Lower leg skin (tissue), 4 donors: ENCODE data around the gene DNAH6. TPM values are rescaled to one million over a fixed set of nuclear protein-coding genes. Genes with fewer than 3 reads are reported as not detected.

Experiments
- DNase-seq, 2 donors: peaks; one replicate each; pipeline ENCODE4 v3.0.0-alpha.2; 2019; ENCODE audit warnings: low spot score in 2 of 2
- H3K4me3 ChIP-seq: fragments of 200-600 bp; sonication (generic); 2 replicates; pipeline ENCODE4 v1.5.1; 2017; ENCODE audit warnings: mild to moderate bottlenecking, low read depth; ENCODE audit not compliant: poor library complexity, severe bottlenecking
- CTCF ChIP-seq, 3 donors: fragments of 450-650 bp; IDR thresholded peaks; one replicate each; pipeline ENCODE4 v1.5.1; 2016; ENCODE audit warnings: antibody characterized with exemption in 3 of 3, mild to moderate bottlenecking in 3 of 3, moderate library complexity in 2 of 3
- POLR2A ChIP-seq, 2 donors: fragments of 450-650 bp; IDR thresholded peaks; one replicate each; pipeline ENCODE4 v1.6.1; 2016 to 2017; ENCODE audit warnings: antibody characterized with exemption in 2 of 2, mild to moderate bottlenecking in 1 of 2, moderate library complexity in 1 of 2
- WGBS, 2 donors: methylation state at CpG; one replicate each; pipeline ENCODE4 v1.1.5; 2018; 5-methylcytosine and 5-hydroxymethylcytosine counted together
- intact Hi-C: fragments of 100-400 bp; cut with DNase I; formaldehyde crosslinking; loops from one replicate; pipeline ENCODE4 v1.15.0; 2023; ENCODE audit warnings: low total_unique reads
- total RNA-seq, 4 donors: library from RNA; depleted of rRNA; stranded (reverse); fragments of >200 nt; gene quantifications; one replicate each; pipeline ENCODE4 v1.1.0, GENCODE V29; 2016

DNAH6 gene
- total RNA-seq, 4 donors from 2014 or later = 0.02 to 0.72 (median 0.25) TPM

- 50 to 56% methylated on average over 1 of the region's 1 CpG for WGBS, 2 donors
- DNase-seq = no peak
- TF ChIP-seq CTCF (IDR thresholded peaks at IDR 0.05) = no peak
- intact Hi-C loops = no loop called here
- H3K4me3 ChIP-seq = no peak overlapping the region
Observed at GRCh38 chr2:84805250-84805958, 289.1 kb downstream of the DNAH6 start.

GRCh38 chr2:84807063-84807485, 290.8 kb downstream of the DNAH6 start:
- DNase-seq = peak in 1 of 2 donors; percentile 51
- TF ChIP-seq POLR2A (IDR thresholded peaks at IDR 0.05) (no peak), CTCF (IDR thresholded peaks at IDR 0.05) (no peak)
- no peak overlapping the region for H3K4me3 ChIP-seq
- 40 to 51% methylated on average over 4 of the region's 4 CpGs for WGBS, 2 donors
- intact Hi-C loops = no loop called here

GRCh38 chr2:84808279-84808678, 292.0 kb downstream of the DNAH6 start:
- intact Hi-C loops = no loop called here
- H3K4me3 ChIP-seq = no peak overlapping the region
- WGBS, 2 donors = 72 to 81% methylated on average over 4 of the region's 4 CpGs
- no peak for TF ChIP-seq POLR2A (IDR thresholded peaks at IDR 0.05)
- no peak for TF ChIP-seq CTCF (IDR thresholded peaks at IDR 0.05)
- DNase-seq = no peak

DNA sequence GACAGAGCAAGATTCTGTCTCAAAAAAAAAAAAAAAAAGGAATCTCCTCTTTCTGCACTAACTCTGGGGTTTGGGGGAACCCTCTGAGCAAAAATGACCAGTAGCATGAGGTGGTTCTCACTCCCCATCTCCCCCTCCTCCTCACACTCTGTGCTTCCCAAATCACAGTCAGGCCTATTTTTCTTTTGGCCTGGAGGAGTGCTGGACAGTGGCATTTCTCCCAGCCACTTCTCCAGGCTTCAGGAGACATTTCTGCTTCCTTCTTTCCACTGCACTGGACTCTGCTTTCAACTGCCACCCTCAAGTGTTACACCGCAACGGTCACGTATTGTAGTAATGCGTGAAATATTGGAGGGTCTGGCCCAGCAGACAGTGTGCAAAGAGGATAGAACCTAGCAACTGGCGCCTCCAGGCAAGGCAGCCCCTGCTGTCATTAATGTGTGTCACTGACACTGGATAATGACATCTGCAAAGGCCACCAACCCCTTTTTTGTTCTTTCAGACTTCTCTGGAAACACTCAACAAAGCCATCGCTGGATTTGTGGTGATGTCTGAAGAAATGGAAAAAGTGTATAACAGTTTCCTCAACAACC, 295.6 kb downstream of the DNAH6 start:
- TF ChIP-seq CTCF (IDR thresholded peaks at IDR 0.05) = no peak
- no peak for TF ChIP-seq POLR2A (IDR thresholded peaks at IDR 0.05)
- intact Hi-C loops = no loop called here
- no peak overlapping the region for H3K4me3 ChIP-seq
- WGBS, 2 donors = 93 to 94% methylated on average over 6 of the region's 6 CpGs
- no peak for DNase-seq

DNA sequence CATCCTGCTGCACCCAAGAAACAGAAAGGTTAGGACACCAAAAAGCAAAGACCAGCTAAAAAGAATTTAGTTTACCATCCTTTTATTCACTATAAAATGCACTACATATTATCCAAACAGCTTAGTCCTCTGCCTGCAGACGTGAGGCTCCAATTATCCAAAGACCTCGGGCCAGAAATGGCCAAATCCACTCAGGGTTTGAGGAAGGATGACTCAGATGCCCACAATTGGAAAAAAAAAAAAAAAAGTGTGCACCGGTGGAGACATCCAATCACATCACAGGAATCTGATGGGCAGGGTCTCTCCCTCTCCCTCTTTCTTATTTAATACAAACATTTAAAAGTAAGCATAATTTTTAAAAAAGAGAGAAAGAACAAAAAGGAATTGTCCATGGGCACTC, 298.8 kb downstream of the DNAH6 start:
- intact Hi-C loops = no loop called here
- no peak for DNase-seq
- TF ChIP-seq CTCF (IDR thresholded peaks at IDR 0.05) (no peak), POLR2A (IDR thresholded peaks at IDR 0.05) (no peak)
- 42 to 51% methylated on average over 3 of the region's 3 CpGs for WGBS, 2 donors
- no peak overlapping the region for H3K4me3 ChIP-seq
